GM18526 (cell line): ENCODE data around the gene SRP68.

ENCODE experiments used
- POLR2A ChIP-seq: IDR thresholded peaks from 3 replicates; pipeline ENCODE4 v1.6.1; 2011; ENCODE audit not compliant: insufficient read length; ENCODE audit errors: extremely low read depth

Gene SRP68

GRCh38 chr17:76094046-76094445 lies 21.7 kb upstream of the SRP68 start:
- no peak for TF ChIP-seq POLR2A

- TF ChIP-seq POLR2A, result no peak
Observed at GRCh38 chr17:76092526-76093413, 20.5 kb upstream of the SRP68 start.

- TF ChIP-seq POLR2A, result no peak
Observed at GRCh38 chr17:76091526-76092286, 19.4 kb upstream of the SRP68 start.

GRCh38 chr17:76090517-76091129 lies 18.3 kb upstream of the SRP68 start:
- TF ChIP-seq POLR2A, result no peak

GRCh38 chr17:76089680-76090516 lies 17.6 kb upstream of the SRP68 start:
- TF ChIP-seq POLR2A, result no peak

GRCh38 chr17:76088868-76089576 lies 16.7 kb upstream of the SRP68 start:
- no peak for TF ChIP-seq POLR2A

- TF ChIP-seq POLR2A, result no peak
Observed at GRCh38 chr17:76088041-76088867, 15.9 kb upstream of the SRP68 start.

GRCh38 chr17:76087531-76087930 lies 15.2 kb upstream of the SRP68 start:
- TF ChIP-seq POLR2A, result no peak

GRCh38 chr17:76086384-76086783 lies 14.1 kb upstream of the SRP68 start:
- no peak for TF ChIP-seq POLR2A

GRCh38 chr17:76085731-76086366 lies 13.5 kb upstream of the SRP68 start:
- no peak for TF ChIP-seq POLR2A

GRCh38 chr17:76085066-76085730 lies 12.9 kb upstream of the SRP68 start:
- no peak for TF ChIP-seq POLR2A

- TF ChIP-seq POLR2A, result no peak
Observed at GRCh38 chr17:76083536-76084182, 11.3 kb upstream of the SRP68 start.
